Neutrophil (primary cell): ENCODE measurements around the gene GALNT3.

Source experiments
- H3K27ac ChIP-seq: fragments of 200-600 bp; sonication (generic); 2 replicates; pipeline ENCODE4 v1.5.1; 2016; ENCODE audit warnings: mild to moderate bottlenecking, moderate library complexity
- H3K27me3 ChIP-seq: fragments of 200-600 bp; sonication (generic); 2 replicates; pipeline ENCODE4 v1.6.0; 2016; ENCODE audit warnings: mild to moderate bottlenecking
- H3K36me3 ChIP-seq: fragments of 200-600 bp; sonication (generic); 2 replicates; pipeline ENCODE4 v1.5.1; 2017
- H3K4me1 ChIP-seq, 2 experiments: fragments of 200-600 bp in 1 of 2; sonication (generic) in 1 of 2; 1 replicate in 1 of 2; 2 replicates in 1 of 2; pipeline versions ENCODE4 v1.5.1 to v1.6.1; 2013 to 2016; ENCODE audit warnings: low read depth in 1 of 2, low read length in 1 of 2, mild to moderate bottlenecking in 1 of 2, moderate library complexity in 1 of 2; ENCODE audit not compliant: control insufficient read depth in 1 of 2, insufficient read depth in 1 of 2
- H3K4me3 ChIP-seq, 2 experiments: fragments of 200-600 bp in 1 of 2; sonication (generic) in 1 of 2; 1 replicate in 1 of 2; 2 replicates in 1 of 2; pipeline ENCODE4 v1.5.1; 2013 to 2016; ENCODE audit warnings: low read depth in 1 of 2, low read length in 1 of 2, mild to moderate bottlenecking in 1 of 2, moderate library complexity in 1 of 2
- H3K9me3 ChIP-seq: fragments of 200-600 bp; sonication (generic); 2 replicates; pipeline ENCODE4 v1.5.1; 2016
- TF ChIP-seq, protein P1 (sequence below): fragments of 200-600 bp; sonication (generic); IDR thresholded peaks from 2 replicates; pipeline ENCODE4 v1.5.1; 2016; ENCODE audit warnings: antibody characterized with exemption

Gene GALNT3

GRCh38 chr2:165745916-165746315 lies 48.1 kb downstream of the GALNT3 start:
- TF ChIP-seq, protein P1, sequence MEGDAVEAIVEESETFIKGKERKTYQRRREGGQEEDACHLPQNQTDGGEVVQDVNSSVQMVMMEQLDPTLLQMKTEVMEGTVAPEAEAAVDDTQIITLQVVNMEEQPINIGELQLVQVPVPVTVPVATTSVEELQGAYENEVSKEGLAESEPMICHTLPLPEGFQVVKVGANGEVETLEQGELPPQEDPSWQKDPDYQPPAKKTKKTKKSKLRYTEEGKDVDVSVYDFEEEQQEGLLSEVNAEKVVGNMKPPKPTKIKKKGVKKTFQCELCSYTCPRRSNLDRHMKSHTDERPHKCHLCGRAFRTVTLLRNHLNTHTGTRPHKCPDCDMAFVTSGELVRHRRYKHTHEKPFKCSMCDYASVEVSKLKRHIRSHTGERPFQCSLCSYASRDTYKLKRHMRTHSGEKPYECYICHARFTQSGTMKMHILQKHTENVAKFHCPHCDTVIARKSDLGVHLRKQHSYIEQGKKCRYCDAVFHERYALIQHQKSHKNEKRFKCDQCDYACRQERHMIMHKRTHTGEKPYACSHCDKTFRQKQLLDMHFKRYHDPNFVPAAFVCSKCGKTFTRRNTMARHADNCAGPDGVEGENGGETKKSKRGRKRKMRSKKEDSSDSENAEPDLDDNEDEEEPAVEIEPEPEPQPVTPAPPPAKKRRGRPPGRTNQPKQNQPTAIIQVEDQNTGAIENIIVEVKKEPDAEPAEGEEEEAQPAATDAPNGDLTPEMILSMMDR = no peak
- Histone ChIP-seq H3K36me3 (peaks cover 53% of the 10 kb centered on the region), H3K4me3 (no peak overlapping the region), H3K27me3 (no peaks in the 10 kb centered on the region), H3K4me1 (peaks cover 8 to 9% of the 10 kb centered on the region in 2 experiments), H3K9me3 (no peaks in the 10 kb centered on the region), H3K27ac (no peak overlapping the region)

DNA sequence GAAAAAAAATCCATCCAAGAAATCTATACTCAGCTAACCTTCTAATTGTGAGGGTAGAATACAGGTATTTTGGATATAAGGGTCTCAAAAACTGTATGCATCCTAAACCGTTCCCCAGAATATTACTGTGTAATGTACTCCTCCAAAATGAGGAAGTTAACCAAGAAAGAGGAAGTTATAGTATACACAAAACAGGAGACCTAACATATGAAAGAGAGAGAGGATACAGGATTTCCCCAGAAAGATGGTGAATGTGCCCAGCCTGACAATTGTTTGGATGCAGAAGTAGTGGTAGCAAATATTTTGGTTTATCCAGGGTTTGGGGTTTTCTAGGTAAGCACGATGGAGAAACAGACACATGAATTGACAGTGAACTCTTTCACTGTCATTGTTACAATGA lies 50.6 kb downstream of the GALNT3 start:
- no peak overlapping the region for H3K4me3 ChIP-seq

GRCh38 chr2:165725421-165725820 lies 68.6 kb downstream of the GALNT3 start:
- Histone ChIP-seq H3K27me3 (no peaks in the 10 kb centered on the region), H3K4me1 (no peaks in the 10 kb centered on the region), H3K4me3 (no peak overlapping the region), H3K36me3 (no peaks in the 10 kb centered on the region), H3K9me3 (no peaks in the 10 kb centered on the region), H3K27ac (no peak overlapping the region)
- TF ChIP-seq, protein P1 = no peak

More for the DNA sequence above, 50.6 kb downstream of the GALNT3 start:
- Histone ChIP-seq H3K4me1 (peaks cover 8 to 9% of the 10 kb centered on the region in 2 experiments), H3K36me3 (peaks cover 32% of the 10 kb centered on the region), H3K27ac (peak overlapping the region; percentile 64), H3K27me3 (no peaks in the 10 kb centered on the region), H3K9me3 (no peaks in the 10 kb centered on the region)
- TF ChIP-seq, protein P1 = no peak

DNA sequence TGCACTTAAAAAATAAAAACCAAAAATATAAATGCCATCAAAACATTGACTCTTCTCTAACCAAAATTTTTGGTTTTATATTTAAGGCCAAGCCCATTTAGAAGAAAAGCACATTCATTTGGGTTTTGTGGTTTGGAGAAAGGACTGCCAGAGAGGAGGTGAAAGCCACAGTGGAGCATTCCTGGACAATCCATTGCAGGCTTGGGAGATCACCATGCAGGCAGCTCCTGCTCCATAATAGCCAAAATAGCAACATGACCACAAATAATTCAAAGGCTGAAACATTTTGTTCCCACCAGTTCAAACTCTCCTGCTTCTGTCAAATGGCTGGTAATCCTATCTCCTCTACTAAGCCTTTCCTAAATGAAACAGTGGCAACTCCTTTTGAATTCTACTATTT lies 73.5 kb downstream of the GALNT3 start:
- no peaks in the 10 kb centered on the region for H3K27me3 ChIP-seq
- TF ChIP-seq, protein P1 = no peak
- no peak overlapping the region for H3K4me3 ChIP-seq
- H3K36me3 ChIP-seq = no peaks in the 10 kb centered on the region
- no peaks in the 10 kb centered on the region for H3K4me1 ChIP-seq
- no peaks in the 10 kb centered on the region for H3K9me3 ChIP-seq
- no peak overlapping the region for H3K27ac ChIP-seq

GRCh38 chr2:165718610-165719210 lies 75.3 kb downstream of the GALNT3 start:
- Histone ChIP-seq H3K9me3 (no peaks in the 10 kb centered on the region), H3K27ac (no peak overlapping the region), H3K36me3 (no peaks in the 10 kb centered on the region), H3K4me1 (no peaks in the 10 kb centered on the region), H3K4me3 (no peak overlapping the region), H3K27me3 (no peaks in the 10 kb centered on the region)
- TF ChIP-seq, protein P1 = no peak
